K562 (cell line): Measurements from ENCODE around the gene PRMT5. TPM values are rescaled to one million over a fixed set of nuclear protein-coding genes. Genes with fewer than 3 reads are reported as not detected.

ENCODE experiments used
- CBX5 ChIP-seq: IDR thresholded peaks from 2 replicates; pipeline ENCODE4 v1.6.1; 2014; ENCODE audit warnings: low read depth, borderline replicate concordance
- FOXP4 ChIP-seq: sonication (generic); formaldehyde crosslinking; IDR thresholded peaks from 2 replicates; pipeline ENCODE4 v1.8.0; 2022; ENCODE audit warnings: mild to moderate bottlenecking, missing genetic modification reagents, borderline replicate concordance
- GTF2A2 ChIP-seq: IDR thresholded peaks from 2 replicates; pipeline ENCODE4 v1.6.1; 2016; ENCODE audit warnings: mild to moderate bottlenecking, missing genetic modification characterization, missing compliant biosample characterization
- MTF1 ChIP-seq: fragments of 250-450 bp; sonication (Bioruptor Pico); IDR thresholded peaks from 2 replicates; pipeline ENCODE4 v1.9.0; 2021; ENCODE audit warnings: moderate library complexity, mild to moderate bottlenecking, inconsistent platforms, borderline replicate concordance
- RB1 ChIP-seq: fragments of 450-650 bp; IDR thresholded peaks from 2 replicates; pipeline ENCODE4 v1.6.1; 2017; ENCODE audit warnings: low read depth, mild to moderate bottlenecking
- RBFOX2 ChIP-seq: fragments of 200-400 bp; formaldehyde crosslinking; IDR thresholded peaks from 2 replicates; pipeline ENCODE4 v1.6.1; 2017; ENCODE audit warnings: low read depth, mild to moderate bottlenecking, low read length, moderate library complexity
- SMAD1 ChIP-seq: fragments of 150-350 bp; IDR thresholded peaks from 2 replicates; pipeline ENCODE4 v1.6.1; 2014; ENCODE audit warnings: low read length, low read depth; ENCODE audit not compliant: partially characterized antibody
- WHSC1 ChIP-seq: IDR thresholded peaks from one replicate; pipeline ENCODE4 v1.6.1; 2012; ENCODE audit warnings: low read length, control low read depth, inconsistent platforms
- ZFP36 ChIP-seq: fragments of 150-350 bp; IDR thresholded peaks from 2 replicates; pipeline ENCODE4 v1.6.1; 2018; ENCODE audit warnings: low read length, low read depth; ENCODE audit not compliant: partially characterized antibody
- ZNF639 ChIP-seq, 2 experiments: fragments of 200-800 bp in 1 of 2; sonication (Bioruptor generic) in 1 of 2; sonication (generic) in 1 of 2; formaldehyde crosslinking in 1 of 2; IDR thresholded peaks in 1 of 2; conservative IDR thresholded peaks in 1 of 2; 2 replicates each; pipeline versions ENCODE4 v1.5.0 to v1.6.1; 2016 to 2020; ENCODE audit warnings: missing compliant biosample characterization in 1 of 2, missing genetic modification characterization in 1 of 2, missing genetic modification reagents in 1 of 2
- polyA plus RNA-seq, 8 experiments: library from polyadenylated mRNA; depleted of rRNA in 4 of 8; stranded (reverse) in 5 of 8; unstranded in 3 of 8; fragments of >200 nt; fragmentation: Nextera tagmentation in 2 of 8; fragmentation: Illumina TruSeq in 1 of 8; extraction: Ambion mirVana in 2 of 8; extraction: Trizol in 1 of 8; gene quantifications; 2 replicates each; pipeline versions ENCODE4 v1.2.1 to v1.2.3, GENCODE V29; 2011 to 2014; ENCODE audit warnings: inconsistent platforms in 1 of 8, missing spikeins in 1 of 8
- total RNA-seq, 7 experiments: library from RNA; depleted of rRNA in 6 of 7; stranded (reverse); fragments of >200 nt in 6 of 7; fragmentation: Illumina TruSeq in 2 of 7; extraction: Trizol in 2 of 7; gene quantifications; 2 replicates each; pipeline versions ENCODE4 v1.2.1 to v1.2.3, GENCODE V29; 2011 to 2021; ENCODE audit warnings: low replicate concordance in 1 of 7

Gene PRMT5
- total and polyA plus RNA-seq, 9 of the 15 experiments (the other 6 are each of a cell fraction or from before 2014, with no cell fraction given) = 114 to 552 (median 222) TPM

- TF ChIP-seq RBFOX2 (peak; percentile 66), WHSC1 (no peak), SMAD1 (no peak), CBX5 (no peak), RB1 (peak; percentile 61), GTF2A2 (tag) (no peak), FOXP4 (no peak; the same call in 1 of the 2 replicates), MTF1 (CRISPR knock-in tag) (no peak), ZFP36 (no peak), ZNF639 (CRISPR knock-in tag; conservative IDR thresholded peaks at IDR 0.05 in 1 of 2, IDR thresholded peaks at IDR 0.05 in 1 of 2) (no peak)
- TF ChIP-seq, all 486 proteins: peak for 88
Measured at GRCh38 chr14:22872033-22872832, 56.9 kb downstream of the PRMT5 start (continued).
